ENCODE measurements around the gene GNAQ.

Gene GNAQ

DNA sequence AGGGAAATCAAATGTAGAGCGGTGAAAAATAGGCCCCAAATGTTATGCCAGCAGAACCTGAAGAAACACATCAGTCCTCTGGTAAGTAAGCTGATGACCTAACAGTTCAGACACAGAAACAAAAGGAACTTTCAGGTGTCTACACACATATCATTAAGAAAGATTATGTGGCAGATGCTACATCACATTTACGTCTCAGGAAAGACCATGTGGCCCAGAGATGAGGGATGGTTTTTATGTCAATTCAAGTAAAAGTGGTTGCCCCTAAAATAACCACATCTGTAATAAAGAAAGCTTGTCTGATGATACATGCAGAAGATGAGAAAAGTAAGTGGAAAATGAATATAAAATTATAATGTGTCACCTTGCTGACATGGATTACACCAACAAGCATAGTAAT, 31.4 kb downstream of the GNAQ start:
- no peak for DNase-seq

DNA sequence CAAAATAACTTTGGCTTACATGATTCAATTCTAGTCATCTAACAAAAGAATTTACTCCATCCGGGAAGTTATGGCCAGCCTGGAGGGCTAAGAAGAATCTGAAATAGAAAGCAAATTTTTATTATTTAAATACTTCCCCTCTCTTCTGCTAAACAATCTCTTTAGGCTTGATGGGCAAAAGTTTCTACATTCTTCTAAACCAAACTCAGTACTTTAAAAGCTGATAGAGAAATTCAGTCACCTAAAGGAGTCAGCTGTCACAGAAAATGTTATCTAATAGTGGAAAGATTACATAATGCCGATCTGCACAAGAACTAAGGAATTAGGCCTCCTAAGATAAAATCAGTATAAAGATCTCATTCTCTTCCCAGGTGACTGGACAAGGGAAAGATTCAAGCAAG, 32.4 kb downstream of the GNAQ start:
- no peak for DNase-seq

DNA sequence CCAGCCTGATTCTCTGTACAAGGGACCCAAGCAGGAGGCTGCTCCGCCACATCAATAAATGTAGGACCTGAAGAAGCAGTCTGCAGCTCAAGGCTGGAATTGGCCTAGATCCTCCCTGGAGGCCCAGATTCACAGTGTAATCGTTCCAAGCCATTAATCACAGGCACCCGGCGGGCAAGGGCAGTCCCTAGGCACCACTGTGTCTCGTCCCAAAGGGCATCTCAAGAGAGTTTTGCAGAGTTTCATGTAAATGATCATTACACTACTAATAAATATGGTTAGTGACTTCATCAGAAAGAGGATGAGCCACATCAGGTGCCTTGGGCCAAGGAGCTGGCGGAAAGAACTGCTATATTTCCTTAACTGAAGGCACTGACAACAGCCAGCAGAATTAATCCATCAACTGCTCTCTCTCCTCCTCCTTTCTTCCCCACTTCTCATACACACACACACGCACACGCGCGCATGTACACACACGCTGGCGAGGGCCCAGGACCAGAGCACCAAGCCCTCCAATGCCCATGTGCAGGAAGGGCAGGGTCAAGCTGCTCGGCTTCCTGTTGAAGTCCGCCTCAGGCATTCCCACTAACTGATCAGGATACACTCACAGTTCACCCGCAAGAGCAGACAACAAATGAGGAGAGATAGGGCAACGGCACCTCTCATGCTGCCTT, 33.9 kb downstream of the GNAQ start:
- DNase-seq, result no peak

DNA sequence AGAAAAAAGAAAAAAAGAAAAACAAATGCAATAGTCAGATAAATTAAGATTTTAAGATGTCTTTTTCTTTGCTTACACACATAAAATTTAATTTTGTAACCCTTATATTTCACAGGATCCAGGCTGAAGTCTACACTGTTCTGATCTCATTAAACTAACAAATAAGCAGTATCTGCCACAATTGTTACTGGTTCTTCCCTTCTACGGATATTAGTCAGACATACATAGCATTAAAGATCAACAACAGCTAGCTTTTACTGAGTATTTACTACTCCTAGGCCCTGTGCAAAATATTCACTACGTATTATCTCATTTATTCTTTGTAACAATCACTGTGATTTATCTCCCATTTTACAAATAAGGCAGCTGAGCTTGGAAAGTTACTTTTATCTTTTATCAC, 34.9 kb downstream of the GNAQ start:
- no peak for DNase-seq

DNA sequence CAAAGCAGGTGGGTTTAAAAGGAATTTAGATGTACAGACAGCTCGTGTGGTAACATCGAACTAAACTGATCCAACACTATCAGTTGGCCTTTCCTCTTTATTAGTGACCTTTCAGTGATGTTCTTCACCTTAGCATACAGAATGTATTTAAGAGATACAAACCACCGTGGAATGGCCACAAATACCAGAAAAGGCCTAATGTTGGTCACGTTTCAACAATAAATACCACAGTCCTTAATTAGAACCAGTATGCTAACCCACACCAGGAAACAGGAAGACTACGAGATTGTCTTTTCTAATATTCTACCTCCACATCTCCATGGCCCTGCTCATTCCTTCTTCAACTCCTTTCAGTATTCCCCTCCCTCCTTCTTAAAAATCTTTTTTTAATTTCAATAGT, 40.4 kb downstream of the GNAQ start:
- DNase-seq, result no peak

DNA sequence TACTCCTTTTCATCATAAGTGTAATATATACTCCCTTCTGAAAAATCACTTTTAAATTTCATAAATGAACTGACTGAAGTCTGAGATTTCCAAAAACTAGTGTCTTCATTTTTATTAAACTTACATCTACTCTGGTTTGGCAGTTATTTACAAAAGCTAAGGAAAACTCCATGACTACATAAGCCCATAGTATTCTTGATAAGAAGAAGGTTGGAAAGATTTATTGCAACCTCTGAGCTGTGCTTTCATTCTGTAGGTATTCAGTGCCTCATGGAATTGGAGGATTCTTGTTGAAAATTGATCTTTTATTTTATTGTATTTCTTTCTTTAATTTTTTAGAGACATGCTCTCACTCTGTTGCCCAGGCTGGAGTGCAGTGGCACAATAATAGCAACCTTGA, 41.7 kb downstream of the GNAQ start:
- DNase-seq, result no peak

DNA sequence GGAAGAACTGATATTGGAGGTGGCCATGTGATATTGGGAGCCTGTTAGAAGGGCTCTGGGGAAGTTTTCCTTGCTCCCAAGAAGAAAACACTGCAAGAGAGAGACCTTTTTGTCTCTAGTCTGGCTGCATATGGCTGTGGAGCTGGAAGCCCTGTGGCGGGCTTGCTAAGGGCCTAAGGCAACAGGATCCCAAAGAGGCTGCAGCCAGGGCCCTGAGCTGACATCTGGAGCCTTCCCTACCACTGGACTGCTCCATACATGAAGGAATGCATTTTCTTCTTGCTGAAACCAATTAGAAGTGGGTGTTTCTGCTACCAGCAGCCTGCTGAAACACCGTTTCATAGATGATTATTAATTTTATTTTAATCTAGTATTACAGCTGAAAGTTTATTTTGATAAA, 42.2 kb downstream of the GNAQ start:
- no peak for DNase-seq

DNA sequence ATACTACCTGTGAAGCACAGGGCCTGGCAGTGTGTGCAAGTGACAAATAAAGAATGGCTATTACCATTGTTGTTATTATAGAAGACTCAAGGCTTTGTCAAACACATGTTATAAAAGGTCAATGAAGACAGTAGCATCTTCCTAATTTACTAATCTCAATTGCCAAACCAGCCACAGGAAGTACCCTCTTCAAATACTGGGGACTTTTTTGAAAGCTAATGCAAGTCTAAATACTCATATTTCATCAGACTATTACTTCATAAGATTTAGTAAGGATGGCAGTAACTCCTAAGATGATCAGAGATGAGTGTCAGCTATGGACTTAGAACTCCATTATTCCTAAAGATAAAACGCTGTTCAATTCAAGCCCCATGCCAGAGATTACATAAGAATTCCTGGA, 43.0 kb downstream of the GNAQ start:
- no peak for DNase-seq

DNA sequence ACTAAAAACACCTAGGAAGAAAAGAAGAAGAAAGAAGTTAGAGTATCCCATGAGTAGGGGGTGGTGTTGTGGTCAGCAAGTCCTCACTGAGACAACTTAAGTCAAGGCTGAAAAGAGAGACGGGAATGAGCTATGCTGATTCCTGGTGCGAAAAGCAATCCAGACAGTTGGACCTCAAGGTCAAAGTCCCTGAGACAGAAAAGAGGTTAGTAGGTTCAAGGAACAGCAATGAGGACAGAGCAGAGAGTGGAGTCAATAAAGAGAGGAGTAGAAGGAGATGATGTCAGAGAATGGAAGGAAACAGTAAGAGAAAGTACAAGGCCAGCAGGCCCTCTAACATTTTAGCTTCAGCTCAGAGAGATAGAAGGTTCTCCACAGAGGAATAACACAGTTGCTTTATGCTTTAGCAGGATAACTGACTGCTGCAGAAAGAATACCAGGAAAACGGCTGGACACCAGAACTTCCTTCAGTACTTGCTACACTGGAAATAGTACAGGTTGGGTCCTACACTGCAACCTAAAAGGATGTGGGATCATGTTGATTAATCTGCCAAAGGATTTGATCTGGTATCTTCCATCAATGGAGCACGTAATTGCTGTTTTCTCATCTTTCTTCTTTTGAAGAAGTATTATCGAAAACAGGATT, 43.6 kb downstream of the GNAQ start:
- no peak for DNase-seq

DNA sequence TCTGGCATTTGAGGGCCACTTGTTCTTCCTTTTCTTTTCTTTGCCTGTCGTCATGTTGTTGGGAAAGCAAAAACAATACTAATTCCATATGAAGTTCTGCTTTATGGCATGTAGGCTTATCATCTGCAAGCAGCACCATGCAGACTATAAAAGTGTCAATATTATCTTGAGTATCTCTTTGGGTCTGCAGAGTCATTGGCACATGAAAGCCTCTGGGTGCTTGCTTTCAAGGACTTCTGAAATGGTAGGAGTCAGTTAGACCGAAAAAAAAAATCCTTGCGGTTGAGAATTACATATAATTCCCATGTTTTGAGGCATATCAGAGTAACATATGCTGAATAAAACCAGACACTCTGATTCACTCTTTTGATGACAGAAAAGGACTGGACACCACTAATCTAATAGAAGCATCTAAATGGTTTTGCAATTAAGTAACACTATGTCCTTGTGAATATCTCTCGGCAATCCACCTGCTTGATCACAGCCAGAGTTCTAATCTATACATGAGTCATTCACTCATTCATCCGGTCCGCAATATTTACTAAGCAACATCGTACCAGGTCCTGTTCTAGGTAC, 44.4 kb downstream of the GNAQ start:
- DNase-seq, result no peak

DNA sequence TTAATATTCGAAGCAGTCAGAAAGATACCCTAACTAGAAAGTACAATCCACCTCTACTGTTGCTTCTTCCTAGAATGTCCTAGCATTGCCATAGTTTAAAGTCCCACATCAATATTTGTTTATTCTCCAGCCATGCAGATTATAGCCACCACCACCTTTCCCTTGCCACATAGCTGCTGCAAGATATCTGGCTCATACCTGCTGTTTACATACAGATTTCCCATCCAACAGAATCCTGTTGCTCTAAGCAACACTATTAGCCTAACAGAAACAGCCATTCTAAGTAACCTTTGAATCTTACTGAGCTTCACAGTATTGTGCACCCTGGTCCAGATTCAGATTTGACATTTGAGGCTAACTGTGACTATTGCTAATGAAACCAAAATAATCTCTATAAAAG, 45.6 kb downstream of the GNAQ start:
- no peak for DNase-seq

DNA sequence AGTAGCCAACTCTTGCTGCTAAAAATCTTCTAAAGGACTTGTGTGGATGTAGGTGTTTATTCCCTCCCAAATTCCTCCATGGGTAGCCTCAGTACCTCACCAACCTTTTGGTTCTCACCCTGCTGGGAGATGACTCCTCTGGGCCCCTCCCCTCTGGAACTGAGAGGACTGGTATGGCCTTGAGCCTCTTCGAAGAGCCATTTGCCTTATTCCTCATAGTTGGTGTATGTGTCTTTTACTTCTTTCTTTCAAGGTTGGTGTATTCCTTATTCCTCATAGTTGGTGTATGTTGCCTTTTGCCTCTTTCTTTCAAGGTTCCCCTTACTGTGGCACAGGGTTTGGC, 48.3 kb downstream of the GNAQ start:
- DNase-seq, result no peak

DNA sequence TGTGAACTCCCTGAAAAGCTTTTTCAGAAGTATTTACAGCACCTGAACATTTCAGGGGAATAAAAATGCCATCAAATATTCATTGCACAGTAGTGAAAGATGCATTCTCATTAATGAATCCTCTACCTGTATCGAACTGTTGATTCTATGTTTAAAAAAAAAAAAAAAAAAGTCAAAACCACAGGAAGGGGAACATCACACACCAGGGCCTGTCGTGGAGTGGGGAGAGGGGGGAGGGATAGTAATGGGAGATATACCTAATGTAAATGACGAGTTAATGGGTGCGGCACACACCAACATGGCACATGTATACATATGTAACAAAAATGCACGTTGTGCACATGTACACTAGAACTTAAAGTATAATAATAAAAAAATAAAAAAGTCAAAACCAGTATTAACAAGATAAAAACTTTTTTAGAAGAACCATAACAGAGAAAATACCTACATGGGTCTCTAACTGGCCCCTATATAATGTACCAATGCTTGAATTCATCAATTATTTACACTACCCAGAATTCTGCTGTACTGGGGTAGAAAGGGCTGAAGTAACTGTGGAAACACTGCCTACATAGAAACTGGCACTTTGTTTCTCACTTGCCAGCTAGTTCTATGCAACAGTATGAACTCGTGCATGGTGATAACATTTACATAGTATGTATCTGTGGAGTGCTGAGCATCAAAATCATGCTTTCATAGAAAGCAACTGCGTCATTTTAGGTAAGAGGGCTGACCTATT, 48.9 kb downstream of the GNAQ start:
- no peak for DNase-seq

DNA sequence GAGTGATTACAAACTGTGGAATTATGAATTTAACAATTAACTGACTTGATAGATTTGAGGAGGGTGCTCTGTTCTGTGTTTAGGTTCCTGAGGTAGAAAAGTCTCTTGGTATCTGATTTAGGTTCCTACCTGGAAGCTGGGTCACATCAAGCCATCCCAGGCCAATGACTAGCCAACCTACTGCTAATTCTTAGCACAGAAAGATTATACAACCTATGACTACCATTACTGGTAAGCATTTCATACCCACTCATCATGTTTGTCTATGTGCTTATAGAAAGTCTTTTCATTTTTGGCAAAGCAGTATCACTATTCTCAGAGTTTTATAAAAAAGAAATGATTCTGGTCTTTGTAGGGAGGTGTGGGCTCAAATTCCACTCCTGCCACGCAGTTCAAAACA, 49.7 kb downstream of the GNAQ start:
- no peak for DNase-seq

DNA sequence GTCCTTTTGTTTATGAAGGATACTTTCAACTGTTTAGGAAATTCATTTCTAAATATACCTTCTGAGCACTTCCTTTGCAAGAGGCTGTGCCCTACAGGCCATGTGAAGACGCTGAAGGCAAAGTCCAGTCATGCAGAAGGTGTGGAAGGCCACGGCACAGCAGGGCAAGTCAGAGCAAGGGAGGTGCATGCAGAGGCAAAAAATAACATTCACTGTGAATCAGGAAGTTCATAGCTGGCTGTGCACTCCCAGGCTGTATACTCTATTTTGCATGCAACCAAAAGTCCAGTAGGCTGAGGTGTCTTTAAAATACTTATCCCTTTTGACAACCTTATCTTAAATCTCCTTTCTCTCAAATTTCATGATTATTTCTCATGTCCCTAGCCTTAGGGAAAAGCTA, 50.3 kb downstream of the GNAQ start:
- DNase-seq, result peak; percentile 24

DNA sequence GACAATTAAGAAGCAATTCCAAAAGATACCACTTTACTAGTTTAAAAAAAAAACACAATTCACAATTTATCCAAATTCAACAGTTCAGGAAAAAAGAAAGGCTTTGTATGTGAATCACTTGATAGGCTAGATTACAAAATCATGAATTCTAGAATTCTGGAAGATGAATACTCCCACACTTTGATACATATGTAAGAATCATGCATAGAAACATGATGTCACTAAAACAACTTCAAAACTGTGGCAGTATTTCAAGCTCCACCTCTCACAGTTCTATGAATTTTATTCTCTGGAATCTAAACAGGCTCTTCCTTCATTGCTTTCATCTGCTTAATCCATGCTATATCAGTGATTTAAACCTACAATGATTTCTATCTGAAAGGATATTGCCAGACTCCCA, 51.0 kb downstream of the GNAQ start:
- no peak for DNase-seq

DNA sequence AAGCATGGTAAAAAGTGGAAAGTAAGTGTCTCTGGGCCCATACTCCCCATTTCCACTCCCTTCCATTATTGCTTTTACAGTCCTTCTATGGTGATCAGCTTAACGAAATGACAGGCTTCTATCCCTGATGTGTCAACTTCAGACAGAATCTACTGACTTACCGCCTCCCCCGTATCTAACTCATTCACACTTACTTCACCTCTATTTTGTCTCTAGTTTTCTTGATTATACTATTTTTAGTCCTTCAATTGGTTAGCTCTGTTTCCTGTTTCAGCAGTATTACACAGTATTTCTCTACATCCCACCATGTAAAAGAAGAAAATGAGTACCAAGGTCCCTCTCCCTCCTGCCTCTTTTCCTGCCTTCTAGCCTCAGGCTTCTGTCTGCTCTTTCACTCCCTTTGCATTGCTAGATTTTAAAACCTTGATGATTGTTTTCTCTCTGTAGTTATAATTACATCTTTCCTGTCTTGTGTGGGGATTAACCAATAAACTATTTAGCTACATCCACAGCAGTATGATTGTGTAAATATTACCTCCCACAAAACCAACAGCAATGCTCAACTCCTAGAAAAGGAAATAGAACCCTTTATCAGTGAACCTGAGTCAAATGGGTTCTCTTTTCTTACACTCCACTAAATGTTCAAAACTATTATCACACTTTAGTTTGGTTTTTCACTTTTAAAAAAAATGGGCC, 53.4 kb downstream of the GNAQ start:
- no peak for DNase-seq

DNA sequence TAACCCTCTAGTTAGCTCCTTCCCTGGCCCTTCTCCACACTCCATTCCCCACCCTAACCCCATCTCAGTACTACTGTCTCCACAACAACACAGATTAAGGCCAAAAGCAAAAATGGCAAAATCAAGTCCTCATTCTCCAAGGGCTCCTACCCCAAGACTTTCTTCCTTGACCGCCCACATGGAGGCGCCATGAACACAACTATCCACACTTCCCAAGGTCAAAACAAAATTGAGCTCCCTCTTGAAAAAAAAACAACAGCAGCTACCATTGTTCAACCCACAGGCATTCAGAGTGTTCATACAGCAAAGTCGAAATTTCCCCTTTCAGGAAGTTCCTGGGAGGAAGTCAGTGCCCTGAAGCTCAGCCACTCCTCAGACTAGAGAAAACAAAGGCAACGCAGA, 54.4 kb downstream of the GNAQ start:
- peak; percentile 82 for DNase-seq

DNA sequence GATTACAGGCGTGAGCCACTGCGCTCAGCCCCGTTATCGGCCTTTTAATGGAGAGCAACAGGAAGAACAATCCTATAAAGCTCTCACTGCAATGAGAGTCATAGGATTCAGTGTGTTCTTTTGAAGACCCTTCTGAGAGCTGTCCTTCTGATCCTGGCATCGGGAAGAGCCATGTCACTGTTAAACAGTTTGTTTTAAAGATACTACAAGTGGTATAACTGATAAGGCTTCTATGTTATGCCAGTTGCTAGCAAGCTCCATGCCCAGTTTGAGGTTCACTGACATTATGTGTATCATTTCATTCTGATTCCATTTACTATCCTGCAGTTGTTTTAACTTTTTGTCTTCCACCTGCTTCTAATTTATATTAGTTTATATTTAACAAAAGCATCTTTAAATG, 55.8 kb downstream of the GNAQ start:
- DNase-seq, result no peak

DNA sequence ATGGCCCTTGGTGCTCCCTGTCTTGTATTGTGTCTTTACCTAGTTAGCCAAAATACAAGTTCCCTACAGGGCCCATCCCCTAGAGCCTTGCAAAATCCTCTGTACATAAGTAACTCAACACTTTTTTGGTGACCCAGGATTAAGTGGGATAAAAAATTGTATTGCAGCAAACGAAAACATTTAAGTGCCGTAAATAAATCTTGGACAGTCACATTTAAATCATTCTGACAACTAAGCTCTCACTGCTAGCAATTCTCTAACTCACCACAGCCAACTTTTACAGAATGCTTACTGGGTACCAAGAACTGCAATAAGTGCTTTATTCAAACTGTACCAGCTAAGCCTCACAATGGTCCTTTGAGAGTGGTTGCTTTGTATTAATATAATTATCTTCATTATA, 56.6 kb downstream of the GNAQ start:
- no peak for DNase-seq

DNA sequence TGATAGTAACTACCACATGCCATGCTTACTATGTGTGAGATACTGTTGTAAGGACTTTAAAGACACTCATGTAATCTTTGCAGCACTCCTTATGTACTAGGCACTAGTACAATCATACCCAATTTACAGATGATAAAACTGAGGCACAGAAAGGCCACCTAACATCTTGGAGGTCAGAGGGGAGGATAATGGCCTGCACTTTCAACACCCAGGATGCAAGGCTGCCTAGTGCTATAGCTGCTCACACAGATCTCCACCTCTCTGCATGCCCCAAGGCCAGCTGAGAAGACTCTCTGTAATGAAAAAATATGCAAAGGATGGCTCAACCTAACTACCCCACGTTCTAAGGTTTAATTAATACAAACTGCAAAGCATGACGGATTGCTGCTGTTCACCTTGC, 57.2 kb downstream of the GNAQ start:
- no peak for DNase-seq

DNA sequence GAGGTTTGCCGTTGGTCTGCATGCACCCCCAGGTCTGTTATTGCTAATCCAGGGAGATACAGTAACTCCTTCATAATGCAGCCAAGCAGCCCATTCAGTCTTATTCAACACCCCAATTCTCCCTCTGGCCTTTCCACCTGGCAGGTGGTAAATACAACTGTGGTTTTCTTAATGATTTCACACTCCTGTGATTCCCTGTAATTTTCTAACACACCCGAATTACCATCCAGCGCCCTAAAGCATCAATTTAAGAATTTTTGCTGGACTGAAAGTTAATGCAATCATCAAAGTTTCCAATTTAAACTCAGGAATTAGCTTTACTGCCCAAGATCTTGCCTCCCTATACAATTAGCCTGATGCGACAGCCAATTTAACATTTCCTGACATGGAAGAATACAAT, 62.5 kb downstream of the GNAQ start:
- DNase-seq, result no peak

DNA sequence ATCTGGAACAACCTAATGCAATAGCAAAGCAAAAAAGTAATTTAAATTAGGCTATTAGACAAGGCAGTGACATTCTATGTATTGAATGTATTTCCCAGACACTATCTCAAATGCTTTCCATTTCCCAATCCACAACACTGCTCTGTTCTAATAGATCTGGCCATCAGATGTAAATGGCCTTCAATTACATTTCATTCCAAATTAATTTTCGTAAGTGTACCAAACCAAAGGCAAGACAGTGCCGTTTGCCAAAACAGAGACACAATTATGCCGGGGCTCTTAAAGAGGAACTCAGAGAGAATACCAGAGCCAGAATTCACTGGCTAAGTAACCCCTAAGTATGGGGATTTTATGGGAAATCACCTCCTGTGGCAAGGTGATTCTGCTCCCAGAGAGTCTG, 63.1 kb downstream of the GNAQ start:
- no peak for DNase-seq

DNA sequence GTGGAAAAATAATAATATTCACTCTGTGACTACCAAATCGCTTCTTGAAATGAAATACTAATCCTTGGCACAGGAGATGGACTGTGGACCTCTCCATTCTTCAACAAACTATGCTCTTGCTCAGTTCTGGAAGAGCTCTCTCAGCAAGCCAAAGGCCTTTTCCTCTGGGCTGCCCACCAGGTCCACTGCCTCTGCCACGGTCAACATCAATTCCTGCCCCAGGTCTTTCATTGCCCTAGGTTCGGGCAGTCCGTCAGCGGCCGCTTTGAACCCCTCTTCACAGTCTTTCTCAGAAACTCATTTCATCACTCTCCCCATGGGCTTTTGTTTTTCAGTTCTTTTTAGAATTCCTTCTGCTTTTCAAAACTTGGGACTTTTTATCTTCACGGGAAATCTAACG, 64.9 kb downstream of the GNAQ start:
- DNase-seq, result no peak
